MM.1S (cell line): Measurements from ENCODE around the gene SLC25A29.

Source experiments
- CTCF ChIP-seq: fragments of 300-600 bp; sonication (generic); IDR thresholded peaks from 2 replicates; pipeline ENCODE4 v1.5.1; 2016; ENCODE audit warnings: antibody characterized with exemption, low read length, mixed read lengths
- EZH2 ChIP-seq: fragments of 300-600 bp; sonication (generic); optimal IDR thresholded peaks from 2 replicates; pipeline ENCODE3; 2017; ENCODE audit warnings: low read depth, mild to moderate bottlenecking, antibody characterized with exemption, low read length, mixed read lengths

GRCh38 chr14:100252684-100253083 lies 53.6 kb downstream of the SLC25A29 start:
- TF ChIP-seq CTCF (no peak), EZH2 (no peak)
